Astrocyte (in vitro differentiated cells and primary cell): Measurements from ENCODE around the gene LRP1B.

Experiments used
- EZH2 ChIP-seq: IDR thresholded peaks from 2 replicates; pipeline ENCODE4 v1.6.1; 2012; ENCODE audit warnings: mild to moderate bottlenecking, low read length, inconsistent platforms; ENCODE audit not compliant: insufficient read depth
- TF ChIP-seq, protein P1 (sequence below): IDR thresholded peaks from 2 replicates; pipeline ENCODE4 v1.5.1; 2011; ENCODE audit warnings: low read depth, mild to moderate bottlenecking, inconsistent platforms, low read length, moderate library complexity; ENCODE audit not compliant: insufficient read depth

DNA sequence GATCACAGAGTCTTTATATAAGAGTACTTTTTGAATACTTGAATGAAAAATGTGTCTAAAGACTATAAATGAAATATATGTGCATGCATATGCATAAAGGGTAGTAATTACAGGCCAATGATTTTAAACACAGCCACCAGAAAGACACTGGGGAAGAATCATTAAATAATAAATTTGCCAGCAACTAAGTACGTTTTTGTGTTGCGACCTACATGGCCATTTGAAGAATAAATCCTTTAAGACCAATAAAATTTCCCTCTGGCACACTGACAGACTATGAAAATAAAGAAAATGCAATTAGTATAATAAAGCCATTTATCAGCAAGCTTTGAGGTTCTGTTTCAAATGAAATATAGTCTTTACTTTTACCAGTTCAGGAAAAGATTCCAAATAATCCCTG, 1413.3 kb downstream of the LRP1B start:
- TF ChIP-seq, protein P1, sequence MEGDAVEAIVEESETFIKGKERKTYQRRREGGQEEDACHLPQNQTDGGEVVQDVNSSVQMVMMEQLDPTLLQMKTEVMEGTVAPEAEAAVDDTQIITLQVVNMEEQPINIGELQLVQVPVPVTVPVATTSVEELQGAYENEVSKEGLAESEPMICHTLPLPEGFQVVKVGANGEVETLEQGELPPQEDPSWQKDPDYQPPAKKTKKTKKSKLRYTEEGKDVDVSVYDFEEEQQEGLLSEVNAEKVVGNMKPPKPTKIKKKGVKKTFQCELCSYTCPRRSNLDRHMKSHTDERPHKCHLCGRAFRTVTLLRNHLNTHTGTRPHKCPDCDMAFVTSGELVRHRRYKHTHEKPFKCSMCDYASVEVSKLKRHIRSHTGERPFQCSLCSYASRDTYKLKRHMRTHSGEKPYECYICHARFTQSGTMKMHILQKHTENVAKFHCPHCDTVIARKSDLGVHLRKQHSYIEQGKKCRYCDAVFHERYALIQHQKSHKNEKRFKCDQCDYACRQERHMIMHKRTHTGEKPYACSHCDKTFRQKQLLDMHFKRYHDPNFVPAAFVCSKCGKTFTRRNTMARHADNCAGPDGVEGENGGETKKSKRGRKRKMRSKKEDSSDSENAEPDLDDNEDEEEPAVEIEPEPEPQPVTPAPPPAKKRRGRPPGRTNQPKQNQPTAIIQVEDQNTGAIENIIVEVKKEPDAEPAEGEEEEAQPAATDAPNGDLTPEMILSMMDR, result no peak
- TF ChIP-seq EZH2, result no peak
